Measurements from ENCODE around the gene SMAD7.

DNA sequence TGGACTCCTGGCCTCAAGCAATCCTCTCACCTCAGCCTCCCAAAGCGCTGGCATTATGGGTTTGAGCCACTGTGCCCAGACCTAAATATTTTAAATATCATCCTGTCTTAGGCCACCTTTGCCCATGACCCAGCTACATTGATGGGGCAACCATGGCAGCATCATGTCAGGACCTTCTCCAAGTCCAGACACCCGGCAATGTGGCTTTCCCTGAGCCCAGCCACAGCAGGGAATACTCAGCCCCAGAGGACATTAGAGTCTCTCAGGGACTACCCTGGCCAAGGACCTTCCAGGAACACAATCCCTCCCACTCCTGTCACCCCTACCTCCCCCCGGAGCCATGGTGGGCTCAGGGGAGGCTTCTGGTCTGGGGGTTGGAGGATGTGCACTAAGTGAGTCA lies 72.8 kb downstream of the SMAD7 start:
- TF ChIP-seq, protein P1, sequence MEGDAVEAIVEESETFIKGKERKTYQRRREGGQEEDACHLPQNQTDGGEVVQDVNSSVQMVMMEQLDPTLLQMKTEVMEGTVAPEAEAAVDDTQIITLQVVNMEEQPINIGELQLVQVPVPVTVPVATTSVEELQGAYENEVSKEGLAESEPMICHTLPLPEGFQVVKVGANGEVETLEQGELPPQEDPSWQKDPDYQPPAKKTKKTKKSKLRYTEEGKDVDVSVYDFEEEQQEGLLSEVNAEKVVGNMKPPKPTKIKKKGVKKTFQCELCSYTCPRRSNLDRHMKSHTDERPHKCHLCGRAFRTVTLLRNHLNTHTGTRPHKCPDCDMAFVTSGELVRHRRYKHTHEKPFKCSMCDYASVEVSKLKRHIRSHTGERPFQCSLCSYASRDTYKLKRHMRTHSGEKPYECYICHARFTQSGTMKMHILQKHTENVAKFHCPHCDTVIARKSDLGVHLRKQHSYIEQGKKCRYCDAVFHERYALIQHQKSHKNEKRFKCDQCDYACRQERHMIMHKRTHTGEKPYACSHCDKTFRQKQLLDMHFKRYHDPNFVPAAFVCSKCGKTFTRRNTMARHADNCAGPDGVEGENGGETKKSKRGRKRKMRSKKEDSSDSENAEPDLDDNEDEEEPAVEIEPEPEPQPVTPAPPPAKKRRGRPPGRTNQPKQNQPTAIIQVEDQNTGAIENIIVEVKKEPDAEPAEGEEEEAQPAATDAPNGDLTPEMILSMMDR (IDR thresholded peaks at IDR 0.05), result no peak
- no peak for TF ChIP-seq POLR2A (IDR thresholded peaks at IDR 0.05; ENCODE audit: low read depth)
- TF ChIP-seq POLR2AphosphoS5 (IDR thresholded peaks at IDR 0.05), result no peak

All from esophagus muscularis mucosa (tissue), 3 donors.